Psoas muscle (tissue), 8 donors: Measurements from ENCODE around the gene CCR9. TPM values are rescaled to one million over a fixed set of nuclear protein-coding genes. Genes with fewer than 3 reads are reported as not detected.
A peak's percentile ranks its signal among the peaks of the same experiment; 100 is the strongest.

Experiments
- ATAC-seq, 4 donors: fragments of 200-7000 bp; cut with Tn5 transposase; one replicate each; pipeline ENCODE4 v1.9.1; 2020; ENCODE audit warnings: moderate library complexity in 3 of 4, mild to moderate bottlenecking in 2 of 4
- DNase-seq, 2 donors: peaks; one replicate each; pipeline ENCODE4 v3.0.0-alpha.2; 2020
- H3K27ac ChIP-seq: fragments of 200-600 bp; one replicate; pipeline ENCODE4 v1.8.0; 2022
- H3K27me3 ChIP-seq, 3 donors: fragments of 200-600 bp in 1 of 3; one replicate each; pipeline versions ENCODE4 v1.6.1 to v1.8.0; 2013 to 2022; ENCODE audit warnings: low read length in 2 of 3, mild to moderate bottlenecking in 2 of 3, moderate library complexity in 1 of 3; ENCODE audit not compliant: insufficient read depth in 3 of 3
- H3K36me3 ChIP-seq, 2 donors: fragments of 200-600 bp in 1 of 2; one replicate each; pipeline versions ENCODE4 v1.6.1 to v1.8.0; 2013 to 2022; ENCODE audit warnings: low read depth in 1 of 2, mild to moderate bottlenecking in 1 of 2, moderate library complexity in 1 of 2; ENCODE audit not compliant: insufficient read depth in 1 of 2
- H3K4me1 ChIP-seq: fragments of 200-600 bp; one replicate; pipeline ENCODE4 v1.8.0; 2022
- H3K4me3 ChIP-seq: fragments of 200-600 bp; one replicate; pipeline ENCODE4 v1.8.0; 2022; ENCODE audit warnings: mild to moderate bottlenecking
- H3K9me3 ChIP-seq: fragments of 200-600 bp; one replicate; pipeline ENCODE4 v1.8.0; 2022
- WGBS, 3 donors: extraction: QIAGEN DNeasy Blood & Tissue Kit; methylation state at CpG; one replicate each; pipeline versions ENCODE4 v1.1.6 to v1.1.7; 2013; 5-methylcytosine and 5-hydroxymethylcytosine counted together
- intact Hi-C, 2 donors: fragments of 100-400 bp; cut with DNase I; formaldehyde crosslinking; loops; one replicate each; pipeline versions ENCODE4 v1.11.0 to v1.14.2; 2022
- polyA plus RNA-seq, 3 donors: library from polyadenylated mRNA; stranded (reverse); fragments of 200-250 nt; gene quantifications; one replicate each; pipeline ENCODE4 v1.2.3, GENCODE V29; 2013
- total RNA-seq, 4 donors: library from RNA; stranded (reverse); fragmentation: NEBNext Ultra II Directional in 2 of 4; extraction: Animal tissue kit (Norgen Biotek cat#: 25700) in 2 of 4; gene quantifications; one replicate each; pipeline versions ENCODE4 v1.2.1 to v1.2.4, GENCODE V29; 2021 to 2023
- TF ChIP-seq, protein P1 (sequence below): fragments of 200-600 bp; IDR thresholded peaks from one replicate; pipeline ENCODE4 v1.8.0; 2022; ENCODE audit warnings: antibody characterized with exemption
- donor health status: healthy with polysubstance abuse.
- donor health status: DM: no; HTN: no; CAD: no; lungs with moderate emphysema.
- donor health status: Bipolar disorder and iron deficiency.
- donor health status: healthy.
- donor health status: DM: yes; HTN: yes; CAD: no.
- donor health status: DM: no; HTN: no; CAD: no.
- donor health status: DM: no; HTN: no; CAD: no.
- donor health status: DM: yes; HTN: yes; CAD: no.

The CCR9 gene
- total and polyA plus RNA-seq, 7 donors: 0.03 TPM; not detected in 6

DNA sequence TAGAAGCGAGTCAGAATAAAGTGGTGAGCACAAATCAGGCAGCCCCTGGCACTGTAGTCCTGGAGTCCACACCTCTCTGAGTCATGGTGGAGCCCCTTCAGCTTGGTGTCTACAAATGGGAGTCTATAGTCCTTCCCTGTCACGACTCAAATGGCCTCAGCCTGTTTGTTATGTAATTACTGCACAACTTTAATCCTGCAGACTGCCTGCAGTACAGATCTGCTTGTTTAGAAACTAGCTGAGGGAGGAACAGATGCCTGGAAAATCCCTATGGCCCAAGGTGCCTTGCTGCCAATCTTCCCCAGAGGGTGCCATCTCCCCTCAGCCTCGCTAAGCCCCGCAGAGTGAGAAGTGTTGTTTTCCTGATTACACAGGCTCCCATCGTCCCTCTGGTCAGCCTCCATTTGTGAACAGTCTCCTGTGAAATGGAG lies 53.0 kb downstream of the CCR9 start:
- Histone ChIP-seq H3K27ac (peak overlapping the region; percentile 78), H3K27me3 (no peaks in the 10 kb centered on the region), H3K9me3 (no peaks in the 10 kb centered on the region), H3K4me3 (no peak overlapping the region), H3K36me3 (peaks cover 0 to 45% of the 10 kb centered on the region in 2 donors), H3K4me1 (peaks cover 28% of the 10 kb centered on the region)
- DNase-seq (no peak), ATAC-seq (peak; percentile 10 to 40 (median 26))
- WGBS, 3 donors: 31 to 43% (median 36%) methylated on average over 5 of the region's 5 CpGs
- TF ChIP-seq, protein P1, sequence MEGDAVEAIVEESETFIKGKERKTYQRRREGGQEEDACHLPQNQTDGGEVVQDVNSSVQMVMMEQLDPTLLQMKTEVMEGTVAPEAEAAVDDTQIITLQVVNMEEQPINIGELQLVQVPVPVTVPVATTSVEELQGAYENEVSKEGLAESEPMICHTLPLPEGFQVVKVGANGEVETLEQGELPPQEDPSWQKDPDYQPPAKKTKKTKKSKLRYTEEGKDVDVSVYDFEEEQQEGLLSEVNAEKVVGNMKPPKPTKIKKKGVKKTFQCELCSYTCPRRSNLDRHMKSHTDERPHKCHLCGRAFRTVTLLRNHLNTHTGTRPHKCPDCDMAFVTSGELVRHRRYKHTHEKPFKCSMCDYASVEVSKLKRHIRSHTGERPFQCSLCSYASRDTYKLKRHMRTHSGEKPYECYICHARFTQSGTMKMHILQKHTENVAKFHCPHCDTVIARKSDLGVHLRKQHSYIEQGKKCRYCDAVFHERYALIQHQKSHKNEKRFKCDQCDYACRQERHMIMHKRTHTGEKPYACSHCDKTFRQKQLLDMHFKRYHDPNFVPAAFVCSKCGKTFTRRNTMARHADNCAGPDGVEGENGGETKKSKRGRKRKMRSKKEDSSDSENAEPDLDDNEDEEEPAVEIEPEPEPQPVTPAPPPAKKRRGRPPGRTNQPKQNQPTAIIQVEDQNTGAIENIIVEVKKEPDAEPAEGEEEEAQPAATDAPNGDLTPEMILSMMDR: no peak
- intact Hi-C loops: loop anchor here (1.0 to 5.0 kb wide), 3 partner anchors 58 to 139 kb away; partner anchors contain the start of gene FYCO1 (in 1 of the 2)

DNA sequence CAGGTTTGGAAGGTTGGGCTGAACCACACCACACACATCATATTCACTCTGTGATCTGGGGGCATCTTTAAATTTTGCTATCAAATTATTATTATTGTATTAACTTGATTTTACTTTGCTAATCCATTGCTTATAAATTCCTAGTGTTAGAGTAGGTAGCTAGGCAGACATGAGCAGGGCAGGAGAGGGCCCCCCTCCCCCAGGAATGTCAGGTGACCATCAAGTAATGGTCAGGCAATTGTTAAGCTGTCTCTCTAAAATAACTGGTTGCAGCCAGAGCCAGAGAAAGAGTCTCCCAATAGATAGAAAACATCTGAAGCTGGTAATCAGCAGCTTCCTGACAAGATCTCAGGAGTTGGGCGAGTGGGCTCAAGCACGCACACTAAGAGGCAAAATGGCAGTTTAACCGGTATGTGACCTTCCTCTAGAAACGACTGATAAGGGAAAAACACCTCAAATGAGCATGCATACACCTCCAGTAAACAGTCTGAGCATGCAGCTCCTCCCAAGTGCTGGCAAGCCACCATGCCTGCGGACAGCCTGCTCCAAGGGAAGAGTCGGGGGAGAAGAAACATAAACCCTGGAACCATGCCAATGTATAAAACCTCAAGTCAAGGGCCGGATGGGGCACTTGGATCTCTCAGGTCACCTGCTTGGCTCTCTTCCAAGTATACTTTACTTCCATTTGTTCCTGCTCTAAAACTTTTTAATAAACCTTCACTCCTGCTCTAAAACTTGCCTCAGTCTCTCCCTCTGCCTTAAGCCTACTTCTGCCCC lies 53.8 kb downstream of the CCR9 start:
- Histone ChIP-seq H3K36me3 (peaks cover 0 to 41% of the 10 kb centered on the region in 2 donors), H3K9me3 (no peaks in the 10 kb centered on the region), H3K4me3 (no peak overlapping the region), H3K4me1 (peaks cover 35% of the 10 kb centered on the region), H3K27me3 (no peaks in the 10 kb centered on the region), H3K27ac (peak overlapping the region; percentile 78)
- ATAC-seq: no peak
- 57 to 78% (median 61%) methylated on average over 7 of the region's 7 CpGs for WGBS, 3 donors
- DNase-seq: no peak
- intact Hi-C loops: loop anchor here (5.0 kb wide), 2 partner anchors 57 to 437 kb away; partner anchors contain the start of gene FYCO1 (in 1 of the 2)
- TF ChIP-seq, protein P1: no peak

DNA sequence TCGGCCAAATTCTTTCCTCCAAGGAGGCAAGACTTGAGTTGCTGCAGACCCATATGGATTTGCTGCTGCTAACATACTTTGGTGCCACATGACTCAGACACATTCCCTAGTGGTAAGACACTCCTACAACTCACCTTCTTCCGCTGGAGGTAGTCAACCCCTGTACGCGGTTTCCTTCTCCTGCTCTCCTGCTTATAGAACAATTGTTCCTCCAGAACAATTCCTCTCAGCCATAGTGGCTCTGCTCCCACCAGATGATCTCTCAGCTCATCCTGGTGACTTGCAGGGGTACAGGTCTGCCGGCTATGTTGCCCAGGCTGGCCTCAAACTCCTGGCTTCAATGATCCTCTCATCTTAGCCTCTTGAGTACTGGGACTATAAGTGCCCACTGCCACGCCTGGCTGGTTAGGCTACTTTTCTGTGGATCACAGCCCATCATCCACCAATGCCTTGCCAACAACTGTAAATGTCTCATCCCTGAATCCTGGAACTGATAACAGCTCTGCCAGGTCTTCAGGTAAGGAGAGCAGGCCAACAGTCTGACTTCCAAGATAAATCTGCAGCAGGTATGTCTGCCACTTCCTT lies 54.5 kb downstream of the CCR9 start:
- ATAC-seq (no peak), DNase-seq (no peak)
- no peaks in the 10 kb centered on the region for H3K27me3 ChIP-seq
- peaks cover 3 to 40% of the 10 kb centered on the region in 2 donors for H3K36me3 ChIP-seq
- H3K4me3 ChIP-seq: no peak overlapping the region
- intact Hi-C loops: loop anchor here (5.0 kb wide), 2 partner anchors 56 to 436 kb away; partner anchors contain the start of gene FYCO1 (in 1 of the 2)
- H3K4me1 ChIP-seq: peaks cover 37% of the 10 kb centered on the region
- TF ChIP-seq, protein P1: no peak
- peak overlapping the region; percentile 46 for H3K27ac ChIP-seq
- WGBS, 3 donors: 72 to 94% (median 86%) methylated on average over 6 of the region's 6 CpGs
- H3K9me3 ChIP-seq: no peaks in the 10 kb centered on the region

DNA sequence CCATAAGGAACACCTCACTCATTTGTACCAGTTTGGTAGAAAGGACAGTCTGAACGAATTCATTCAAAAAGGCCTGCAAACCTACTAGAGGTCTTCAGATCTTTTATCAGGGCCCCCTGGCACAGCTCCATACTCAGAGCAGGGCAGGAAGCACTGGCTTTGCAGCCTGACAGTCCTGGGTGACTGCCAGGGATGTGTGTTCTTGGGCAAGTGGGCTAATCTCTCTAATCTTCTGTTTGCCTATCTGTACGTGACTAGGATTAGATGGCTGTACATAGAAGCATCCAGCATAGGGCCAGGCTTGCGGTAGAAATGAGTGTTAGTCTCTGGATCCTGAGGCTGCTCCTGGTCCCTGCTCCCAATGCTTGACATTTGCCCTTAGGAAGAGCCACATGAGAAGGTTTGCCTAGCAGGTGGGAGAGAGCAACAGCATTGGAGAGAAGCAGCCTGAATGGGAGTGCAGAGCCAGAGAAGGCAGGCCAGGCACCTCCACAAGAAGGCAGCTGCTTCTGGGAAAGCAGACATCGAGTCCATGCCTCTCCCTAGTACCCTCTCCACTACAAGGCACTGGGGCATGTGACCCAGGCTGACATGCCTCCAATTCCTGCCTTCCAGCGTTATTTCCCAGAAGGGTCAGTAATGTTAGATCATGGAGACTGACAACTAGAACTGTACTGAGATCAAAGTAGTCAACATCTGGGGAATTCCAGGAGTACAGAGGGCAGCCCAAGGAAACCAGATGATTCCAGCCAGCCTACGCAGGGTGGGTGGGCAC lies 55.9 kb downstream of the CCR9 start:
- DNase-seq (no peak), ATAC-seq (peak in 1 of 4 donors; percentile 12)
- no peaks in the 10 kb centered on the region for H3K9me3 ChIP-seq
- H3K4me1 ChIP-seq: peaks cover 37% of the 10 kb centered on the region
- WGBS, 3 donors: 32 to 35% (median 34%) methylated on average over 5 to 6 of the region's 6 CpGs
- peaks cover 4 to 40% of the 10 kb centered on the region in 2 donors for H3K36me3 ChIP-seq
- no peak overlapping the region for H3K4me3 ChIP-seq
- peak overlapping the region; percentile 46 for H3K27ac ChIP-seq
- intact Hi-C loops: loop anchor here (5.0 kb wide), 2 partner anchors 55 to 435 kb away; partner anchors contain the start of gene FYCO1 (in 1 of the 2)
- TF ChIP-seq, protein P1: no peak
- no peaks in the 10 kb centered on the region for H3K27me3 ChIP-seq
